GM23338 (cell line): Measurements from ENCODE around the gene LTA4H. TPM values are rescaled to one million over a fixed set of nuclear protein-coding genes. Genes with fewer than 3 reads are reported as not detected.
A peak's percentile ranks its signal among the peaks of the same experiment; 100 is the strongest.

Experiments
- ATAC-seq: fragments of 200-7000 bp; cut with Tn5 transposase; 3 replicates; pipeline ENCODE4 v1.9.1; 2020
- DNase-seq: peaks from one replicate; pipeline ENCODE4 v3.0.0-alpha.2; 2015; ENCODE audit warnings: low spot score
- H2AFZ ChIP-seq: fragments of 200-600 bp; sonication (generic); 2 replicates; pipeline ENCODE4 v1.8.0; 2016; ENCODE audit warnings: antibody characterized with exemption, mild to moderate bottlenecking, moderate library complexity
- H3F3A ChIP-seq: fragments of 200-600 bp; sonication (generic); replicated peaks from 2 replicates; pipeline ENCODE4 v1.8.0; 2017; ENCODE audit warnings: antibody characterized with exemption, mixed run types, low read depth
- H3K27ac ChIP-seq: fragments of 200-600 bp; sonication (generic); 2 replicates; pipeline ENCODE4 v1.6.1; 2016; ENCODE audit warnings: low read depth
- H3K27me3 ChIP-seq: fragments of 200-600 bp; sonication (generic); 2 replicates; pipeline ENCODE4 v1.8.0; 2016; ENCODE audit warnings: mild to moderate bottlenecking, mixed run types, moderate library complexity; ENCODE audit not compliant: insufficient read depth
- H3K36me3 ChIP-seq: fragments of 200-600 bp; sonication (generic); 2 replicates; pipeline ENCODE4 v1.8.0; 2016; ENCODE audit warnings: mild to moderate bottlenecking; ENCODE audit not compliant: insufficient read depth
- H3K4me1 ChIP-seq: fragments of 200-600 bp; sonication (generic); 2 replicates; pipeline ENCODE4 v1.8.0; 2016; ENCODE audit warnings: mild to moderate bottlenecking, moderate library complexity; ENCODE audit not compliant: insufficient read depth
- H3K4me2 ChIP-seq: fragments of 200-600 bp; sonication (generic); 2 replicates; pipeline ENCODE4 v1.7.1; 2017; ENCODE audit warnings: mixed run types
- H3K4me3 ChIP-seq: fragments of 200-600 bp; sonication (generic); 2 replicates; pipeline ENCODE4 v1.6.1; 2016; ENCODE audit warnings: mixed run types
- H3K79me2 ChIP-seq: fragments of 200-600 bp; sonication (generic); replicated peaks from 2 replicates; pipeline ENCODE4 v1.8.0; 2017; ENCODE audit warnings: mild to moderate bottlenecking; ENCODE audit not compliant: insufficient read depth
- H3K9me2 ChIP-seq: fragments of 200-600 bp; sonication (generic); 2 replicates; pipeline ENCODE4 v1.8.0; 2017; ENCODE audit not compliant: insufficient read depth
- H4K20me1 ChIP-seq: fragments of 200-600 bp; sonication (generic); replicated peaks from 2 replicates; pipeline ENCODE4 v1.8.0; 2017; ENCODE audit warnings: mild to moderate bottlenecking; ENCODE audit not compliant: insufficient read depth
- H3K27ac Mint-ChIP-seq: 2 replicates; pipeline ENCODE4 v1.8.0; 2020; ENCODE audit warnings: inconsistent platforms, mild to moderate bottlenecking, moderate library complexity, mixed read lengths
- H3K27me3 Mint-ChIP-seq: 3 replicates; pipeline ENCODE4 v1.8.0; 2022; ENCODE audit warnings: low read depth, mild to moderate bottlenecking, moderate library complexity, mixed read lengths, inconsistent platforms; ENCODE audit not compliant: insufficient read depth, poor library complexity
- H3K36me3 Mint-ChIP-seq: 3 replicates; pipeline ENCODE4 v1.8.0; 2021; ENCODE audit warnings: low read depth, mild to moderate bottlenecking, inconsistent platforms, moderate library complexity, mixed read lengths
- H3K4me1 Mint-ChIP-seq: 3 replicates; pipeline ENCODE4 v1.8.0; 2020; ENCODE audit warnings: mild to moderate bottlenecking, inconsistent platforms, mixed read lengths
- H3K4me3 Mint-ChIP-seq: 3 replicates; pipeline ENCODE4 v1.8.0; 2021; ENCODE audit warnings: moderate library complexity, mild to moderate bottlenecking, inconsistent platforms, mixed read lengths
- H3K9me3 Mint-ChIP-seq: 3 replicates; pipeline ENCODE4 v1.8.0; 2020; ENCODE audit warnings: moderate library complexity, mild to moderate bottlenecking, inconsistent platforms, mixed read lengths
- CREB1 ChIP-seq: fragments of 250-450 bp; sonication (Bioruptor Pico); IDR thresholded peaks from 2 replicates; pipeline ENCODE4 v1.5.0; 2020; ENCODE audit warnings: low read depth, mild to moderate bottlenecking, moderate library complexity
- CTCF ChIP-seq, 2 experiments: fragments of 200-600 bp in 1 of 2; sonication (generic) in 1 of 2; conservative IDR thresholded peaks; 2 replicates each; pipeline versions ENCODE4 v1.5.1 to v1.6.1; 2016 to 2017; ENCODE audit warnings: antibody characterized with exemption in 2 of 2, low read depth in 2 of 2, mild to moderate bottlenecking in 2 of 2, moderate library complexity in 1 of 2
- ETS1 ChIP-seq: IDR thresholded peaks from 2 replicates; pipeline ENCODE4 v1.6.1; 2016; ENCODE audit warnings: antibody characterized with exemption
- EZH2 ChIP-seq: fragments of 200-600 bp; sonication (generic); IDR thresholded peaks from one replicate; pipeline ENCODE4 v1.8.0; 2017; ENCODE audit warnings: antibody characterized with exemption, mild to moderate bottlenecking, low read depth; ENCODE audit not compliant: unreplicated experiment
- EZH2phosphoT487 ChIP-seq: fragments of 200-600 bp; sonication (generic); IDR thresholded peaks from one replicate; pipeline ENCODE4 v1.8.1; 2018; ENCODE audit warnings: antibody characterized with exemption; ENCODE audit not compliant: unreplicated experiment
- JUNB ChIP-seq: IDR thresholded peaks from one replicate; pipeline ENCODE4 v1.6.1; 2016; ENCODE audit warnings: antibody characterized with exemption; ENCODE audit not compliant: unreplicated experiment
- NANOG ChIP-seq: IDR thresholded peaks from 2 replicates; pipeline ENCODE4 v1.6.1; 2016; ENCODE audit warnings: antibody characterized with exemption, borderline replicate concordance
- POLR2AphosphoS5 ChIP-seq: IDR thresholded peaks from 2 replicates; pipeline ENCODE4 v1.6.1; 2016; ENCODE audit warnings: antibody characterized with exemption, low read depth
- STAT1 ChIP-seq: IDR thresholded peaks from one replicate; pipeline ENCODE4 v1.6.1; 2016; ENCODE audit warnings: antibody characterized with exemption; ENCODE audit not compliant: unreplicated experiment
- ZNF331 ChIP-seq: fragments of 250-450 bp; sonication (Bioruptor Pico); IDR thresholded peaks from 2 replicates; pipeline ENCODE4 v1.5.0; 2020; ENCODE audit warnings: low read depth, mild to moderate bottlenecking, moderate library complexity
- ZNF462 ChIP-seq: fragments of 250-450 bp; sonication (Bioruptor Pico); IDR thresholded peaks from 2 replicates; pipeline ENCODE4 v1.5.0; 2020; ENCODE audit warnings: mild to moderate bottlenecking, moderate library complexity
- polyA plus RNA-seq: library from polyadenylated mRNA; unstranded; fragments of >200 nt; fragmentation: Nextera tagmentation; extraction: Ambion mirVana; gene quantifications from 2 replicates; pipeline ENCODE4 v1.2.1, GENCODE V29; 2016
- total RNA-seq: library from RNA; depleted of rRNA; stranded (reverse); fragments of >200 nt; shearing (Covaris generic); gene quantifications from 2 replicates; pipeline ENCODE4 v1.2.3, GENCODE V29; 2014
- TF ChIP-seq, protein P1 (sequence below): IDR thresholded peaks from one replicate; pipeline ENCODE4 v1.6.1; 2018; ENCODE audit warnings: antibody characterized with exemption; ENCODE audit not compliant: unreplicated experiment

Gene LTA4H
- total and polyA plus RNA-seq, 2 experiments from 2014 or later, result 84.4 to 189 TPM

DNA sequence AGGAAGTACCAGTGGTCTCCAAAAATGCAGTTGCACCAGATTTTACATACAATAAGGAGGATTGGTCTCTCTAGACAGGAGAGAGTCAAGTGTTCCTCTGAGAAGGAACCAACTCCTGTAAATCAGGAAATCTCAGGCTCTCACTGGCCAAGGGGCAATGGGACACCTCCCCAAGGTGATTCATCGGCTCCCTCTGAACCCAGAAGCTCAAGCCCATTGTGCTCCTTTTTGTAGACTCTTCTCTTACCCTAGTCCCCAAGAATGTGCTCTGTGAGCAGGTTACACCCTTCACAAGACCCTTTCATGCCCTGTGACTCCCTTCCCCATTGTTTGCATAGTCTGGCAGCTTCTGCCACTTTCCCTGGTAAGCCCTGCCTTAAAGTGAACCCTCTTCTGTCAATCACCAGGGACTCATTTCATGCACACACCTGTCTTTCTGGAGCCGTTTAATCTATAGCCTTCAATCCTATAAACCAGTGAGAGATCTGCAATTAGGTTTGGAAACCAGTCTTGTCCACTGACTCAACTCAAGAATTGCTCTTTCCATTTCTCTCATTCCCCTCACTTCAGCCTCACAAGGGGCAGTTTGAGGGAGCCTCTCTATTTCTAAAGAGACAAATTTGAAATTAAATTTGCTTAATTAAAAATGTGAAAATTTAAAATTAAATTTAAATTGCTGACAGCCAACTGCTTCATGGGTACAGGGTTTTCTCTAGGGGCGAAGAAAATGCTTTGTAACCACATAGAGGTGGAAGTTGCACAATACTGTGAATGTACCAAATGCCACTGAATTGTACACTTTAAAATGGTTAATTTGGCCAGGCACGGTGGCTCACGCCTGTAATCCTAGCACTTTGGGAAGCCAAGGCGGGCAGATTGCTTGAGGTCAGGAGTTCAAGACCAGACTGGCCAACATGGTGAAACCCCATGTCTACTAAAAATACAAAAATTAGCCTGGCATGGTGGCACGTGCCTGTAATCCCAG lies 38.3 kb upstream of the LTA4H start:
- TF ChIP-seq ETS1, result no peak
- no peak for TF ChIP-seq STAT1
- no peak for TF ChIP-seq EZH2phosphoT487
- TF ChIP-seq CTCF (conservative IDR thresholded peaks at IDR 0.05; ENCODE audit: low read depth in 2 of 2), result no peak
- TF ChIP-seq JUNB, result no peak
- TF ChIP-seq, protein P1, sequence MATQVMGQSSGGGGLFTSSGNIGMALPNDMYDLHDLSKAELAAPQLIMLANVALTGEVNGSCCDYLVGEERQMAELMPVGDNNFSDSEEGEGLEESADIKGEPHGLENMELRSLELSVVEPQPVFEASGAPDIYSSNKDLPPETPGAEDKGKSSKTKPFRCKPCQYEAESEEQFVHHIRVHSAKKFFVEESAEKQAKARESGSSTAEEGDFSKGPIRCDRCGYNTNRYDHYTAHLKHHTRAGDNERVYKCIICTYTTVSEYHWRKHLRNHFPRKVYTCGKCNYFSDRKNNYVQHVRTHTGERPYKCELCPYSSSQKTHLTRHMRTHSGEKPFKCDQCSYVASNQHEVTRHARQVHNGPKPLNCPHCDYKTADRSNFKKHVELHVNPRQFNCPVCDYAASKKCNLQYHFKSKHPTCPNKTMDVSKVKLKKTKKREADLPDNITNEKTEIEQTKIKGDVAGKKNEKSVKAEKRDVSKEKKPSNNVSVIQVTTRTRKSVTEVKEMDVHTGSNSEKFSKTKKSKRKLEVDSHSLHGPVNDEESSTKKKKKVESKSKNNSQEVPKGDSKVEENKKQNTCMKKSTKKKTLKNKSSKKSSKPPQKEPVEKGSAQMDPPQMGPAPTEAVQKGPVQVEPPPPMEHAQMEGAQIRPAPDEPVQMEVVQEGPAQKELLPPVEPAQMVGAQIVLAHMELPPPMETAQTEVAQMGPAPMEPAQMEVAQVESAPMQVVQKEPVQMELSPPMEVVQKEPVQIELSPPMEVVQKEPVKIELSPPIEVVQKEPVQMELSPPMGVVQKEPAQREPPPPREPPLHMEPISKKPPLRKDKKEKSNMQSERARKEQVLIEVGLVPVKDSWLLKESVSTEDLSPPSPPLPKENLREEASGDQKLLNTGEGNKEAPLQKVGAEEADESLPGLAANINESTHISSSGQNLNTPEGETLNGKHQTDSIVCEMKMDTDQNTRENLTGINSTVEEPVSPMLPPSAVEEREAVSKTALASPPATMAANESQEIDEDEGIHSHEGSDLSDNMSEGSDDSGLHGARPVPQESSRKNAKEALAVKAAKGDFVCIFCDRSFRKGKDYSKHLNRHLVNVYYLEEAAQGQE, result no peak
- no peak for TF ChIP-seq CREB1 (CRISPR knock-in tag)
- no peak for TF ChIP-seq EZH2
- TF ChIP-seq ZNF331, result no peak
- TF ChIP-seq ZNF462 (CRISPR knock-in tag), result no peak
- TF ChIP-seq POLR2AphosphoS5, result no peak
- TF ChIP-seq NANOG, result no peak
- H3K36me3 Mint-ChIP-seq, result no peaks in the 10 kb centered on the region
- Histone ChIP-seq H3K27ac (no peak overlapping the region), H3K4me1 (peaks cover 12% of the 10 kb centered on the region), H3K79me2 (no peaks in the 10 kb centered on the region), H4K20me1 (no peaks in the 10 kb centered on the region), H3K4me2 (no peak overlapping the region), H3K27me3 (no peaks in the 10 kb centered on the region), H2AFZ (peak overlapping the region; percentile 56; the same call in 1 of the 2 replicates), H3K36me3 (no peaks in the 10 kb centered on the region), H3K4me3 (no peak overlapping the region), H3K9me2 (0 out of 2 replicates have a peak, but pooled peaks cover 4% of the 10 kb centered on the region), H3F3A (no peaks in the 10 kb centered on the region)
- H3K27me3 Mint-ChIP-seq, result peaks cover 2% of the 10 kb centered on the region
- no peaks in the 10 kb centered on the region for H3K9me3 Mint-ChIP-seq
- H3K4me1 Mint-ChIP-seq, result peaks cover 13% of the 10 kb centered on the region
- no peak overlapping the region for H3K4me3 Mint-ChIP-seq
- no peak overlapping the region for H3K27ac Mint-ChIP-seq
- no peak for ATAC-seq
- DNase-seq, result peak; percentile 26
